Ovary (tissue), 9 donors: ENCODE data around the gene ZNF619. TPM values are rescaled to one million over a fixed set of nuclear protein-coding genes. Genes with fewer than 3 reads are reported as not detected.
A peak's percentile ranks its signal among the peaks of the same experiment; 100 is the strongest.

Experiments
- DNase-seq, 5 donors: peaks; one replicate each; pipeline ENCODE4 v3.0.0-alpha.2; 2019 to 2020
- H3K27ac ChIP-seq, 2 donors: fragments of 200-600 bp; one replicate each; pipeline versions ENCODE4 v1.5.1 to v1.8.0; 2019 to 2022
- H3K27me3 ChIP-seq: fragments of 200-600 bp; one replicate; pipeline ENCODE4 v1.8.0; 2022
- H3K36me3 ChIP-seq: fragments of 200-600 bp; sonication (generic); one replicate; pipeline ENCODE4 v1.5.1; 2019
- H3K4me1 ChIP-seq: one replicate; pipeline ENCODE4 v1.8.1; 2013; ENCODE audit warnings: mild to moderate bottlenecking, moderate library complexity; ENCODE audit not compliant: insufficient read depth
- H3K4me3 ChIP-seq: fragments of 200-600 bp; sonication (generic); one replicate; pipeline ENCODE4 v1.5.1; 2017
- H3K9me3 ChIP-seq, 2 donors: fragments of 200-600 bp in 1 of 2; sonication (generic) in 1 of 2; one replicate each; pipeline versions ENCODE4 v1.5.1 to v1.8.1; 2013 to 2019; ENCODE audit warnings: mild to moderate bottlenecking in 1 of 2, moderate library complexity in 1 of 2
- EP300 ChIP-seq: sonication (generic); formaldehyde crosslinking; IDR thresholded peaks from one replicate; pipeline ENCODE4 v1.6.1; 2017; ENCODE audit warnings: antibody characterized with exemption
- POLR2A ChIP-seq: fragments of 450-650 bp; IDR thresholded peaks from one replicate; pipeline ENCODE4 v1.6.1; 2017; ENCODE audit warnings: antibody characterized with exemption, mild to moderate bottlenecking, moderate library complexity
- WGBS, 3 donors: extraction: QIAGEN DNeasy Blood & Tissue Kit in 1 of 3; methylation state at CpG; one replicate each; pipeline versions ENCODE4 v1.1.5 to v1.1.7; 2013 to 2017; 5-methylcytosine and 5-hydroxymethylcytosine counted together
- intact Hi-C, 4 donors: fragments of 100-400 bp; cut with DNase I; formaldehyde crosslinking; loops; one replicate each; pipeline versions ENCODE4 v1.11.0 to v1.15.1; 2022 to 2023
- polyA plus RNA-seq, 2 donors: library from polyadenylated mRNA; stranded (reverse); fragments of 200-250 nt in 1 of 2; fragments of 350-450 nt in 1 of 2; fragmentation: Illumina TruSeq in 1 of 2; extraction: RNeasy Lipid Tissue Mini Kit (QIAGEN cat#74804) in 1 of 2; gene quantifications; one replicate each; pipeline ENCODE4 v1.2.3, GENCODE V29; 2013 to 2014
- total RNA-seq, 7 donors: library from RNA; depleted of rRNA in 2 of 7; stranded (reverse); fragments of >200 nt in 2 of 7; fragmentation: NEBNext Ultra II Directional in 3 of 7; extraction: Animal tissue kit (Norgen Biotek cat#: 25700) in 3 of 7; gene quantifications; one replicate each; pipeline versions ENCODE4 v1.1.0 to v1.2.4, GENCODE V29; 2016 to 2023
- TF ChIP-seq, protein P1 (sequence below), 3 donors: fragments of 450-650 bp in 2 of 3; fragments of 200-600 bp in 1 of 3; IDR thresholded peaks; one replicate each; pipeline versions ENCODE4 v1.5.1 to v1.8.0; 2016 to 2022; ENCODE audit warnings: antibody characterized with exemption in 3 of 3, mild to moderate bottlenecking in 1 of 3
- donor health status: DM: no; HTN: no; CAD: no; lungs with moderate emphysema.
- donor health status: DM: no; HTN: no; CAD: no.
- donor health status: Bipolar disorder and iron deficiency.
- donor health status: DM: yes; HTN: yes; CAD: no.
- donor health status: DM: no; HTN: no; CAD: no.
- donor health status: DM: yes; HTN: yes; CAD: no.

Gene ZNF619
- total and polyA plus RNA-seq, 9 donors = 2.1 to 9.3 (median 6.5) TPM

- Histone ChIP-seq H3K9me3 (no peaks in the 10 kb centered on the region), H3K4me1 (no peaks in the 10 kb centered on the region), H3K27ac (no peak overlapping the region), H3K4me3 (no peak overlapping the region), H3K36me3 (no peaks in the 10 kb centered on the region), H3K27me3 (no peaks in the 10 kb centered on the region)
- intact Hi-C loops = no loop called here
- no peak for TF ChIP-seq EP300
- TF ChIP-seq, protein P1, sequence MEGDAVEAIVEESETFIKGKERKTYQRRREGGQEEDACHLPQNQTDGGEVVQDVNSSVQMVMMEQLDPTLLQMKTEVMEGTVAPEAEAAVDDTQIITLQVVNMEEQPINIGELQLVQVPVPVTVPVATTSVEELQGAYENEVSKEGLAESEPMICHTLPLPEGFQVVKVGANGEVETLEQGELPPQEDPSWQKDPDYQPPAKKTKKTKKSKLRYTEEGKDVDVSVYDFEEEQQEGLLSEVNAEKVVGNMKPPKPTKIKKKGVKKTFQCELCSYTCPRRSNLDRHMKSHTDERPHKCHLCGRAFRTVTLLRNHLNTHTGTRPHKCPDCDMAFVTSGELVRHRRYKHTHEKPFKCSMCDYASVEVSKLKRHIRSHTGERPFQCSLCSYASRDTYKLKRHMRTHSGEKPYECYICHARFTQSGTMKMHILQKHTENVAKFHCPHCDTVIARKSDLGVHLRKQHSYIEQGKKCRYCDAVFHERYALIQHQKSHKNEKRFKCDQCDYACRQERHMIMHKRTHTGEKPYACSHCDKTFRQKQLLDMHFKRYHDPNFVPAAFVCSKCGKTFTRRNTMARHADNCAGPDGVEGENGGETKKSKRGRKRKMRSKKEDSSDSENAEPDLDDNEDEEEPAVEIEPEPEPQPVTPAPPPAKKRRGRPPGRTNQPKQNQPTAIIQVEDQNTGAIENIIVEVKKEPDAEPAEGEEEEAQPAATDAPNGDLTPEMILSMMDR (IDR thresholded peaks at IDR 0.05) = no peak
- TF ChIP-seq POLR2A = no peak
- no peak for DNase-seq
- 61 to 85% (median 78%) methylated on average over 2 of the region's 2 CpGs for WGBS, 3 donors
These were observed 11.5 kb upstream of the ZNF619 start for GRCh38 chr3:40465456-40465855.

GRCh38 chr3:40468018-40468417 is 8.9 kb upstream of the ZNF619 start:
- no peaks in the 10 kb centered on the region for H3K36me3 ChIP-seq
- DNase-seq = no peak
- intact Hi-C loops = no loop called here
- TF ChIP-seq POLR2A (no peak), EP300 (no peak)
- TF ChIP-seq, protein P1 (IDR thresholded peaks at IDR 0.05) = no peak
- no peaks in the 10 kb centered on the region for H3K9me3 ChIP-seq
- WGBS, 3 donors = 67 to 82% (median 78%) methylated on average over 4 of the region's 4 CpGs
- no peaks in the 10 kb centered on the region for H3K27me3 ChIP-seq
- H3K27ac ChIP-seq = no peak overlapping the region
- no peak overlapping the region for H3K4me3 ChIP-seq
- no peaks in the 10 kb centered on the region for H3K4me1 ChIP-seq

GRCh38 chr3:40470701-40471100 is 6.2 kb upstream of the ZNF619 start:
- 75 to 85% (median 76%) methylated on average over 4 of the region's 4 CpGs for WGBS, 3 donors
- H3K4me1 ChIP-seq = no peaks in the 10 kb centered on the region
- no peak overlapping the region for H3K27ac ChIP-seq
- H3K9me3 ChIP-seq = no peaks in the 10 kb centered on the region
- no peaks in the 10 kb centered on the region for H3K27me3 ChIP-seq
- TF ChIP-seq, protein P1 (IDR thresholded peaks at IDR 0.05) = no peak
- no peak for TF ChIP-seq POLR2A
- no peak for DNase-seq
- H3K4me3 ChIP-seq = no peak overlapping the region
- intact Hi-C loops = no loop called here
- H3K36me3 ChIP-seq = no peaks in the 10 kb centered on the region

DNA sequence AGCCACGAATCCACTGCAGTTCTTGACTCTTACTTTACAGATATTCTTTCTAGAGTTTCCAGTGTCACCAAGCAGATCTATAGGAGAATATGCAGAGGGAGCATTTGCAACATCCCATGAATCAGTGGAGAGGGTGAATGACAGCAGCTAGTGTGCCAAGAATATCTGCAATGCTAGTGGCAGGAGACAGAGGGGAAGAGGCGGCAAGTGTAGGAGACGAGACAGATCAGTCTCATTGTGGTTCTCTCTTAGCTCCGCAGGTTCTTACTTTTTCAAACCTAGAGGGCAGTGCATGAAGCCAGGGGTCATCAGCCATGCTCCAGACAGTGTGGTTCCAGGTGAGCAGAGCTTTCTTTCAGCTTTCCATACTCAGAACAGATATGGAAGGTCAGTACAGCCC is 744 bp downstream of the ZNF619 start:
- H3K36me3 ChIP-seq = no peaks in the 10 kb centered on the region
- no peak for DNase-seq
- whole genome bisulfite sequencing, 3 donors = 45 to 61% (median 50%) methylated on average over 4 of the region's 4 CpGs
- no peaks in the 10 kb centered on the region for H3K9me3 ChIP-seq
- H3K27me3 ChIP-seq = no peaks in the 10 kb centered on the region
- no peak overlapping the region for H3K27ac ChIP-seq
- intact Hi-C loops = no loop called here
- TF ChIP-seq EP300 (no peak), POLR2A (no peak)
- TF ChIP-seq, protein P1 (IDR thresholded peaks at IDR 0.05) = no peak
- peaks cover 4% of the 10 kb centered on the region for H3K4me1 ChIP-seq
- H3K4me3 ChIP-seq = peak overlapping the region; percentile 96

DNA sequence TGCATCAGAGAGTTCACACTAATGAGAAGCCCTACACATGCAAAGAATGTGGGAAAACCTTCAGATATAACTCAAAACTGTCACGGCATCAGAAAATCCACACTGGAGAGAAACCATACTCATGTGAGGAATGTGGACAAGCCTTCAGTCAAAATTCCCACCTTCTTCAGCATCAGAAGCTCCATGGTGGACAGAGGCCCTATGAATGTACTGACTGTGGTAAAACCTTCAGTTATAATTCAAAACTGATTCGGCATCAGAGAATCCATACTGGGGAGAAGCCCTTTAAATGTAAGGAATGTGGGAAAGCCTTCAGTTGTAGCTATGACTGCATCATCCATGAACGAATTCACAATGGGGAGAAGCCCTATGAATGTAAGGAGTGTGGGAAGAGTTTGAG is 10.2 kb downstream of the ZNF619 start:
- no peak for DNase-seq
- Histone ChIP-seq H3K4me1 (no peaks in the 10 kb centered on the region), H3K27ac (no peak overlapping the region), H3K4me3 (no peak overlapping the region), H3K36me3 (no peaks in the 10 kb centered on the region), H3K27me3 (no peaks in the 10 kb centered on the region), H3K9me3 (peaks cover 4 to 18% of the 10 kb centered on the region in 2 donors)
- intact Hi-C loops = no loop called here
- 95 to 99% (median 97%) methylated on average over 3 of the region's 3 CpGs for WGBS, 3 donors
- TF ChIP-seq, protein P1 (IDR thresholded peaks at IDR 0.05) = no peak
- TF ChIP-seq POLR2A = no peak
